ENCODE data around the gene EML4. TPM values are rescaled to one million over a fixed set of nuclear protein-coding genes. Genes with fewer than 3 reads are reported as not detected.

Gene EML4
- total RNA-seq, 4 donors from 2014 or later, result 20.8 to 29.8 (median 25.3) TPM

- 93% methylated on average over 8 of the region's 8 CpGs for WGBS, 2 donors
- peaks cover 0 to 17% (median 0%) of the 10 kb centered on the region in 4 donors for H3K4me1 ChIP-seq
- TF ChIP-seq POLR2A (IDR thresholded peaks at IDR 0.05) (no peak), CTCF (IDR thresholded peaks at IDR 0.05) (no peak), EP300 (IDR thresholded peaks at IDR 0.05) (no peak)
- no peak overlapping the region for H3K4me3 ChIP-seq
- peaks cover 0 to 83% (median 3%) of the 10 kb centered on the region in 3 donors for H3K36me3 ChIP-seq
- no peaks in the 10 kb centered on the region for H3K9me3 ChIP-seq
- no peaks in the 10 kb centered on the region for H3K27me3 ChIP-seq
- no peak for DNase-seq (ENCODE audit: low spot score in 2 of 2)
- H3K27ac ChIP-seq, result no peak overlapping the region
Measured at GRCh38 chr2:42348113-42348805, 179.1 kb downstream of the EML4 start.

GRCh38 chr2:42350434-42351063 lies 181.4 kb downstream of the EML4 start:
- TF ChIP-seq CTCF (IDR thresholded peaks at IDR 0.05) (no peak), POLR2A (IDR thresholded peaks at IDR 0.05) (no peak), EP300 (IDR thresholded peaks at IDR 0.05) (no peak)
- Histone ChIP-seq H3K36me3 (peaks cover 0 to 68% (median 3%) of the 10 kb centered on the region in 3 donors), H3K4me1 (peaks cover 0 to 31% (median 2%) of the 10 kb centered on the region in 4 donors), H3K27me3 (no peaks in the 10 kb centered on the region), H3K4me3 (no peak overlapping the region), H3K27ac (no peak overlapping the region), H3K9me3 (no peaks in the 10 kb centered on the region)
- 67 to 71% methylated on average over 3 of the region's 3 CpGs for WGBS, 2 donors
- no peak for DNase-seq (ENCODE audit: low spot score in 2 of 2)

- Histone ChIP-seq H3K9me3 (no peaks in the 10 kb centered on the region), H3K4me3 (no peak overlapping the region), H3K27ac (no peak overlapping the region), H3K4me1 (peaks cover 0 to 31% (median 2%) of the 10 kb centered on the region in 4 donors), H3K36me3 (peaks cover 0 to 55% (median 3%) of the 10 kb centered on the region in 3 donors), H3K27me3 (no peaks in the 10 kb centered on the region)
- TF ChIP-seq EP300 (IDR thresholded peaks at IDR 0.05) (no peak), POLR2A (IDR thresholded peaks at IDR 0.05) (no peak), CTCF (IDR thresholded peaks at IDR 0.05) (no peak)
- DNase-seq (ENCODE audit: low spot score in 2 of 2), result no peak
- 85 to 92% methylated on average over 5 of the region's 5 CpGs for WGBS, 2 donors
Measured at GRCh38 chr2:42351864-42352263, 182.7 kb downstream of the EML4 start.

- Histone ChIP-seq H3K4me1 (peaks cover 0 to 51% (median 7%) of the 10 kb centered on the region in 4 donors), H3K27ac (no peak overlapping the region), H3K9me3 (no peaks in the 10 kb centered on the region), H3K27me3 (no peaks in the 10 kb centered on the region), H3K4me3 (no peak overlapping the region), H3K36me3 (peaks cover 0 to 39% (median 3%) of the 10 kb centered on the region in 3 donors)
- DNase-seq (ENCODE audit: low spot score in 2 of 2), result no peak
- WGBS, 2 donors, result 84 to 86% methylated on average over 5 of the region's 5 CpGs
- TF ChIP-seq EP300 (IDR thresholded peaks at IDR 0.05) (no peak), POLR2A (IDR thresholded peaks at IDR 0.05) (no peak), CTCF (IDR thresholded peaks at IDR 0.05) (no peak)
Measured at GRCh38 chr2:42353792-42354429, 184.8 kb downstream of the EML4 start.

Data from tibial nerve (tissue), 4 donors.